ENCODE measurements around the gene PCBP3. TPM values are rescaled to one million over a fixed set of nuclear protein-coding genes. Genes with fewer than 3 reads are reported as not detected.

The PCBP3 gene
- total and polyA plus RNA-seq, 4 donors = 0.36 to 1.6 (median 0.42) TPM

DNA sequence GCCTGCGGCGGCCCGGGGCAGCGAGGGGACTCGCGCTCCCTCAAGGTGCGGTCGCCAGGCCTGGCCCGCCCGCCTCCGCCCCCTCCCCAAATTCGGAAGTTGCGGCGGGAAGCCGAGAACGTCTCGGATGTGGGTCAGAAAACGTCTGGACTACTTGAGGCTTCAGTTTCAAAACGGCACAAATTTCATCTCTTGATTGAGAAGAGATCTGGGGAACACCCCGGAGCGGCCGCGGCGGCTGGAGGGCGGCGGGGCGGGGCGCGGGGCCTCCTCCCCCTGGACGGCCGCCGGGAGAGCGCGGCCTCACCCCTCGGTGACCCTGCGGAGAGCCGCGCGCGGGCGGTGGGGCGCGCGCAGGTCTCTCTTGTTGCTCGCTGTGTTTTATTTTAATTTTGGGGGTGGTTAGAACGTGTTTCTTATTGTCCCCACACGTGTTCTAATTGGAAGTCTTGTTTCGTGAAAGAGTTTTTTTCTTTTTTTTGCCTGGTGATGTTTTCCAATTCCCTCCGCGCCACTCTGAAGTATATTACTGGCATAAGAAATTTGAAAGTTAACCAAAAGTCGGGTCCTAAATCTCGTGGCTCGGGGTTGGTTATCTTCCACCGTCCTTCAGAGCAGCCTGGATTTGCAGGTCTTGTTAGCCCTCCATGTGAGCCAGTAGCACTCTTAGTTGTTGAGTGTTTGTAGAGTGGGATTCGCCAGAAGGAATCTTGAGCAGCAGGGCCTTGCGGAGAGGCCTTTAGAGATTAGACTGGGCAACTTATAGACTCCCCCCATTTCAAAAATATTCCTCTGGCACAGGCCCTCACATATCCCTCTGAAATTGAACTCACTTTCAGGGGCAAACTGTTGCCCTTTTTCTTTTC is 749 bp downstream of the PCBP3 start:
- Histone ChIP-seq H3K9me3 (ENCODE audit: control insufficient read depth in 4 of 4, low read length in 3 of 4) (no peaks in the 10 kb centered on the region), H3K9ac (ENCODE audit: low read depth in 1 of 2, low read length in 2 of 2) (no peak overlapping the region), H3K27me3 (ENCODE audit: control insufficient read depth in 4 of 4, insufficient read depth in 4 of 4, low read length in 3 of 4) (peaks cover 0 to 4% (median under 1%) of the 10 kb centered on the region in 4 donors), H3K4me1 (ENCODE audit: control insufficient read depth in 4 of 4, insufficient read depth in 4 of 4, low read length in 3 of 4) (peaks cover 0 to 7% (median 3%) of the 10 kb centered on the region in 4 donors), H3K4me3 (ENCODE audit: low read depth in 1 of 3, low read length in 3 of 3) (peak overlapping the region in 1 of 3 donors; percentile 53), H3K27ac (ENCODE audit: low read depth in 1 of 2, low read length in 2 of 2) (no peak overlapping the region), H3K36me3 (ENCODE audit: control insufficient read depth in 4 of 4, insufficient read depth in 3 of 4, low read depth in 1 of 4, low read length in 3 of 4) (no peaks in the 10 kb centered on the region)
- TF ChIP-seq HNF4A (conservative IDR thresholded peaks at IDR 0.05) (no peak), GABPA (IDR thresholded peaks at IDR 0.05 in 1 of 2, conservative IDR thresholded peaks at IDR 0.05 in 1 of 2) (no peak), FOXA1 (IDR thresholded peaks at IDR 0.05) (no peak), SP1 (IDR thresholded peaks at IDR 0.05) (no peak), TAF1 (conservative IDR thresholded peaks at IDR 0.05) (no peak), FOXA2 (IDR thresholded peaks at IDR 0.05) (no peak)
- TF ChIP-seq, protein P1, sequence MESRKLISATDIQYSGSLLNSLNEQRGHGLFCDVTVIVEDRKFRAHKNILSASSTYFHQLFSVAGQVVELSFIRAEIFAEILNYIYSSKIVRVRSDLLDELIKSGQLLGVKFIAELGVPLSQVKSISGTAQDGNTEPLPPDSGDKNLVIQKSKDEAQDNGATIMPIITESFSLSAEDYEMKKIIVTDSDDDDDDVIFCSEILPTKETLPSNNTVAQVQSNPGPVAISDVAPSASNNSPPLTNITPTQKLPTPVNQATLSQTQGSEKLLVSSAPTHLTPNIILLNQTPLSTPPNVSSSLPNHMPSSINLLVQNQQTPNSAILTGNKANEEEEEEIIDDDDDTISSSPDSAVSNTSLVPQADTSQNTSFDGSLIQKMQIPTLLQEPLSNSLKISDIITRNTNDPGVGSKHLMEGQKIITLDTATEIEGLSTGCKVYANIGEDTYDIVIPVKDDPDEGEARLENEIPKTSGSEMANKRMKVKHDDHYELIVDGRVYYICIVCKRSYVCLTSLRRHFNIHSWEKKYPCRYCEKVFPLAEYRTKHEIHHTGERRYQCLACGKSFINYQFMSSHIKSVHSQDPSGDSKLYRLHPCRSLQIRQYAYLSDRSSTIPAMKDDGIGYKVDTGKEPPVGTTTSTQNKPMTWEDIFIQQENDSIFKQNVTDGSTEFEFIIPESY (IDR thresholded peaks at IDR 0.05) = no peak
- TF ChIP-seq, protein P2, sequence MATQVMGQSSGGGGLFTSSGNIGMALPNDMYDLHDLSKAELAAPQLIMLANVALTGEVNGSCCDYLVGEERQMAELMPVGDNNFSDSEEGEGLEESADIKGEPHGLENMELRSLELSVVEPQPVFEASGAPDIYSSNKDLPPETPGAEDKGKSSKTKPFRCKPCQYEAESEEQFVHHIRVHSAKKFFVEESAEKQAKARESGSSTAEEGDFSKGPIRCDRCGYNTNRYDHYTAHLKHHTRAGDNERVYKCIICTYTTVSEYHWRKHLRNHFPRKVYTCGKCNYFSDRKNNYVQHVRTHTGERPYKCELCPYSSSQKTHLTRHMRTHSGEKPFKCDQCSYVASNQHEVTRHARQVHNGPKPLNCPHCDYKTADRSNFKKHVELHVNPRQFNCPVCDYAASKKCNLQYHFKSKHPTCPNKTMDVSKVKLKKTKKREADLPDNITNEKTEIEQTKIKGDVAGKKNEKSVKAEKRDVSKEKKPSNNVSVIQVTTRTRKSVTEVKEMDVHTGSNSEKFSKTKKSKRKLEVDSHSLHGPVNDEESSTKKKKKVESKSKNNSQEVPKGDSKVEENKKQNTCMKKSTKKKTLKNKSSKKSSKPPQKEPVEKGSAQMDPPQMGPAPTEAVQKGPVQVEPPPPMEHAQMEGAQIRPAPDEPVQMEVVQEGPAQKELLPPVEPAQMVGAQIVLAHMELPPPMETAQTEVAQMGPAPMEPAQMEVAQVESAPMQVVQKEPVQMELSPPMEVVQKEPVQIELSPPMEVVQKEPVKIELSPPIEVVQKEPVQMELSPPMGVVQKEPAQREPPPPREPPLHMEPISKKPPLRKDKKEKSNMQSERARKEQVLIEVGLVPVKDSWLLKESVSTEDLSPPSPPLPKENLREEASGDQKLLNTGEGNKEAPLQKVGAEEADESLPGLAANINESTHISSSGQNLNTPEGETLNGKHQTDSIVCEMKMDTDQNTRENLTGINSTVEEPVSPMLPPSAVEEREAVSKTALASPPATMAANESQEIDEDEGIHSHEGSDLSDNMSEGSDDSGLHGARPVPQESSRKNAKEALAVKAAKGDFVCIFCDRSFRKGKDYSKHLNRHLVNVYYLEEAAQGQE (IDR thresholded peaks at IDR 0.05) = no peak
- TF ChIP-seq, protein P3, sequence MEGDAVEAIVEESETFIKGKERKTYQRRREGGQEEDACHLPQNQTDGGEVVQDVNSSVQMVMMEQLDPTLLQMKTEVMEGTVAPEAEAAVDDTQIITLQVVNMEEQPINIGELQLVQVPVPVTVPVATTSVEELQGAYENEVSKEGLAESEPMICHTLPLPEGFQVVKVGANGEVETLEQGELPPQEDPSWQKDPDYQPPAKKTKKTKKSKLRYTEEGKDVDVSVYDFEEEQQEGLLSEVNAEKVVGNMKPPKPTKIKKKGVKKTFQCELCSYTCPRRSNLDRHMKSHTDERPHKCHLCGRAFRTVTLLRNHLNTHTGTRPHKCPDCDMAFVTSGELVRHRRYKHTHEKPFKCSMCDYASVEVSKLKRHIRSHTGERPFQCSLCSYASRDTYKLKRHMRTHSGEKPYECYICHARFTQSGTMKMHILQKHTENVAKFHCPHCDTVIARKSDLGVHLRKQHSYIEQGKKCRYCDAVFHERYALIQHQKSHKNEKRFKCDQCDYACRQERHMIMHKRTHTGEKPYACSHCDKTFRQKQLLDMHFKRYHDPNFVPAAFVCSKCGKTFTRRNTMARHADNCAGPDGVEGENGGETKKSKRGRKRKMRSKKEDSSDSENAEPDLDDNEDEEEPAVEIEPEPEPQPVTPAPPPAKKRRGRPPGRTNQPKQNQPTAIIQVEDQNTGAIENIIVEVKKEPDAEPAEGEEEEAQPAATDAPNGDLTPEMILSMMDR (IDR thresholded peaks at IDR 0.05; ENCODE audit: low read depth, low read length, missing input control) = no peak
- no peak for DNase-seq (ENCODE audit: low spot score)
- 7% methylated on average over 56 of the region's 56 CpGs for WGBS

DNA sequence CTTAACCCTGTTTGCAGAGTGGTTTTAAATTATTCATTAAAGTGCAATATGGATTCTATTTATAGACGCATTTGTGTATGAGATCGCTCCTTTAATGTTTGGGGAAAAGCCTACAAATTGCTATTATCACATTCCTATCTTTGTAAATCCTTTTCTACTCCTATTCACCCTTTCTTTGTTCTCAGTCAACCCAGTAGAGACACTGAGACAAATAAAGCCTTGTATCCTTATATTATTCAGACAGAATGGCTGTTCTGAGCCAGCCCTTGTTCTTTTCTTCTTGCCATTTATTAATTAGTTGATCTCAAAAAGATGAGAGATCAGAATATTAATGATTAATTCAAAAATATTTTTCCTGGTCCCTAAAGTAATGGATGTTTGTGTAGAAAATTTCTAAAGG is 8.4 kb downstream of the PCBP3 start:
- DNase-seq (ENCODE audit: low spot score) = no peak
- Histone ChIP-seq H3K9me3 (ENCODE audit: control insufficient read depth in 4 of 4, low read length in 3 of 4) (no peaks in the 10 kb centered on the region), H3K9ac (ENCODE audit: low read depth in 1 of 2, low read length in 2 of 2) (no peak overlapping the region), H3K27me3 (ENCODE audit: control insufficient read depth in 4 of 4, insufficient read depth in 4 of 4, low read length in 3 of 4) (peaks cover 0 to 4% (median 0%) of the 10 kb centered on the region in 4 donors), H3K4me3 (ENCODE audit: low read depth in 1 of 3, low read length in 3 of 3) (no peak overlapping the region), H3K36me3 (ENCODE audit: control insufficient read depth in 4 of 4, insufficient read depth in 3 of 4, low read depth in 1 of 4, low read length in 3 of 4) (no peaks in the 10 kb centered on the region), H3K4me1 (ENCODE audit: control insufficient read depth in 4 of 4, insufficient read depth in 4 of 4, low read length in 3 of 4) (no peaks in the 10 kb centered on the region), H3K27ac (ENCODE audit: low read depth in 1 of 2, low read length in 2 of 2) (no peak overlapping the region)
- WGBS = 55% methylated on average over 2 of the region's 2 CpGs
- TF ChIP-seq FOXA1 (IDR thresholded peaks at IDR 0.05) (no peak), RAD21 (IDR thresholded peaks at IDR 0.05) (no peak), HNF4G (IDR thresholded peaks at IDR 0.05) (no peak), TAF1 (conservative IDR thresholded peaks at IDR 0.05) (no peak), EGR1 (IDR thresholded peaks at IDR 0.05; ENCODE audit: low read depth in 2 of 2) (no peak), RXRA (IDR thresholded peaks at IDR 0.05) (no peak), FOXA2 (IDR thresholded peaks at IDR 0.05) (no peak), JUND (IDR thresholded peaks at IDR 0.05) (no peak), YY1 (IDR thresholded peaks at IDR 0.05) (no peak), NR2F2 (IDR thresholded peaks at IDR 0.05) (no peak), GABPA (IDR thresholded peaks at IDR 0.05 in 1 of 2, conservative IDR thresholded peaks at IDR 0.05 in 1 of 2) (no peak), SP1 (IDR thresholded peaks at IDR 0.05) (no peak)
- TF ChIP-seq, protein P4, sequence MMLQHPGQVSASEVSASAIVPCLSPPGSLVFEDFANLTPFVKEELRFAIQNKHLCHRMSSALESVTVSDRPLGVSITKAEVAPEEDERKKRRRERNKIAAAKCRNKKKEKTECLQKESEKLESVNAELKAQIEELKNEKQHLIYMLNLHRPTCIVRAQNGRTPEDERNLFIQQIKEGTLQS (IDR thresholded peaks at IDR 0.05) = no peak
- TF ChIP-seq, protein P1 (IDR thresholded peaks at IDR 0.05) = no peak
- TF ChIP-seq, protein P5, sequence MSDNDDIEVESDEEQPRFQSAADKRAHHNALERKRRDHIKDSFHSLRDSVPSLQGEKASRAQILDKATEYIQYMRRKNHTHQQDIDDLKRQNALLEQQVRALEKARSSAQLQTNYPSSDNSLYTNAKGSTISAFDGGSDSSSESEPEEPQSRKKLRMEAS (IDR thresholded peaks at IDR 0.05) = no peak
